T-helper 1 cell treated with Interleukin-12 subunit alpha and Interleukin-12 subunit beta and Interleukin-4 antibody, amounts not matched to agents 30 ng/mL and 1 ng/mL, for 36 hours (primary cell): ENCODE results near the gene DMRT2. TPM values are rescaled to one million over a fixed set of nuclear protein-coding genes. Genes with fewer than 3 reads are reported as not detected.

Experiments
- intact Hi-C: fragments of 100-400 bp; cut with micrococcal nuclease; formaldehyde crosslinking; loops from one replicate; pipeline ENCODE4 v1.15.1; 2024
- total RNA-seq: library from RNA; stranded (reverse); gene quantifications from 2 replicates; pipeline ENCODE4 v1.2.3, GENCODE V29; 2022

DMRT2 gene
- total RNA-seq, 1 donor from 2014 or later = 1.3 TPM

GRCh38 chr9:1086517-1086916, 36.4 kb downstream of the DMRT2 start:
- intact Hi-C loops = no loop called here

- intact Hi-C loops = no loop called here
Observed at GRCh38 chr9:1087120-1087881, 37.1 kb downstream of the DMRT2 start.

- intact Hi-C loops = no loop called here
Observed at GRCh38 chr9:1094749-1095148, 44.6 kb downstream of the DMRT2 start.

- intact Hi-C loops = no loop called here
Observed at GRCh38 chr9:1096155-1096964, 46.2 kb downstream of the DMRT2 start.

- intact Hi-C loops = no loop called here
Observed at GRCh38 chr9:1098551-1098950, 48.4 kb downstream of the DMRT2 start.

GRCh38 chr9:1100201-1100600, 50.0 kb downstream of the DMRT2 start:
- intact Hi-C loops = no loop called here

- intact Hi-C loops = no loop called here
Observed at GRCh38 chr9:1100945-1101344, 50.8 kb downstream of the DMRT2 start.

- intact Hi-C loops = no loop called here
Observed at GRCh38 chr9:1101846-1102641, 51.9 kb downstream of the DMRT2 start.

GRCh38 chr9:1102642-1102970, 52.4 kb downstream of the DMRT2 start:
- intact Hi-C loops = no loop called here

Other genes starting within 250 kb of the DMRT2 start
- not detected in 2 replicates for gene DMRT1, start 208.7 kb upstream of the DMRT2 start, total RNA-seq
- not detected in 2 replicates for gene DMRT3, start 73.7 kb upstream of the DMRT2 start, total RNA-seq